H1 (cell line): ENCODE measurements around the gene SVEP1. TPM values are rescaled to one million over a fixed set of nuclear protein-coding genes. Genes with fewer than 3 reads are reported as not detected.

Source experiments
- CTCF ChIA-PET: fragments of 300-600 bp; sonication (Branson Sonifier 250); formaldehyde crosslinking; loops from one replicate; lab custom pipeline; 2021; ENCODE audit not compliant: partially characterized antibody; lab: Charles Lee
- POLR2A ChIA-PET: fragments of 300-600 bp; sonication (Branson Sonifier 250); formaldehyde crosslinking; loops from one replicate; lab custom pipeline; 2021; ENCODE audit warnings: inconsistent platforms; ENCODE audit not compliant: partially characterized antibody; lab: Charles Lee
- DNase-seq, 2 experiments: peaks; one replicate each; pipeline versions ENCODE4 v3.0.0 to v3.0.0-alpha.2; 2010 to 2022; ENCODE audit warnings: low spot score in 2 of 2, low read depth in 1 of 2, mixed read lengths in 1 of 2
- FAIRE-seq: peaks from 2 replicates; lab custom pipeline; 2011; peaks lifted over from hg19 to GRCh38; lab: Jason Lieb, UNC
- H2AFZ ChIP-seq: 2 replicates; pipeline ENCODE4 v1.8.1; 2012; ENCODE audit warnings: low read length, inconsistent platforms
- H2AK5ac ChIP-seq: 2 replicates; pipeline ENCODE4 v1.6.1; 2013; ENCODE audit warnings: low read depth, low read length
- H2BK120ac ChIP-seq: replicated peaks from 2 replicates; pipeline ENCODE3; 2013; ENCODE audit warnings: low read depth, low read length, inconsistent platforms
- H2BK12ac ChIP-seq: 2 replicates; pipeline ENCODE4 v1.6.1; 2013; ENCODE audit warnings: low read depth, low read length
- H2BK15ac ChIP-seq: 2 replicates; pipeline ENCODE4 v1.6.1; 2013; ENCODE audit warnings: low read length
- H2BK20ac ChIP-seq: 2 replicates; pipeline ENCODE4 v1.6.1; 2013; ENCODE audit warnings: low read length
- H2BK5ac ChIP-seq: 2 replicates; pipeline ENCODE4 v1.6.1; 2013; ENCODE audit warnings: low read depth, low read length
- H3K14ac ChIP-seq: 2 replicates; pipeline ENCODE4 v1.6.1; 2013; ENCODE audit warnings: inconsistent platforms; ENCODE audit not compliant: insufficient read length
- H3K18ac ChIP-seq: 2 replicates; pipeline ENCODE4 v1.6.1; 2013; ENCODE audit warnings: low read length; ENCODE audit errors: extremely low read depth
- H3K23ac ChIP-seq: 2 replicates; pipeline ENCODE4 v1.6.1; 2013; ENCODE audit warnings: inconsistent platforms; ENCODE audit not compliant: insufficient read length
- H3K23me2 ChIP-seq: 2 replicates; pipeline ENCODE4 v1.6.1; 2013; ENCODE audit warnings: low read depth, low read length
- H3K27ac ChIP-seq: 2 replicates; pipeline ENCODE4 v1.6.1; 2011; ENCODE audit warnings: low read depth, low read length, inconsistent platforms
- H3K27me3 ChIP-seq, 4 experiments: replicated peaks in 1 of 4; 1 replicate in 1 of 4; 2 replicates in 3 of 4; pipeline versions ENCODE4 v1.6.1 to v1.8.1; 2011 to 2013; ENCODE audit warnings: low read length in 3 of 4, mild to moderate bottlenecking in 3 of 4, inconsistent platforms in 2 of 4, mixed read lengths in 2 of 4, moderate library complexity in 1 of 4; ENCODE audit not compliant: control insufficient read depth in 3 of 4, insufficient read depth in 3 of 4; ENCODE audit errors: extremely low read depth in 1 of 4
- H3K36me3 ChIP-seq, 4 experiments: 2 replicates each; pipeline versions ENCODE4 v1.6.1 to v1.8.1; 2011 to 2013; ENCODE audit warnings: mild to moderate bottlenecking in 4 of 4, low read length in 3 of 4, moderate library complexity in 2 of 4, control low read depth in 1 of 4, inconsistent platforms in 1 of 4; ENCODE audit not compliant: insufficient read depth in 4 of 4, control insufficient read depth in 2 of 4
- H3K4ac ChIP-seq: replicated peaks from 2 replicates; pipeline ENCODE3; 2013; ENCODE audit warnings: low read length, low read depth, mixed read lengths, inconsistent platforms; ENCODE audit not compliant: insufficient read length
- H3K4me1 ChIP-seq, 4 experiments: replicated peaks in 1 of 4; 1 replicate in 1 of 4; 2 replicates in 3 of 4; pipeline versions ENCODE4 v1.6.1 to v1.8.1; 2011 to 2013; ENCODE audit warnings: low read length in 3 of 4, inconsistent platforms in 2 of 4, mixed read lengths in 1 of 4; ENCODE audit not compliant: insufficient read depth in 4 of 4, control insufficient read depth in 3 of 4
- H3K4me2 ChIP-seq, 2 experiments: 2 replicates each; pipeline versions ENCODE4 v1.6.1 to v1.8.1; 2011 to 2013; ENCODE audit warnings: low read depth in 2 of 2, low read length in 2 of 2, control low read depth in 1 of 2, inconsistent platforms in 1 of 2, mild to moderate bottlenecking in 1 of 2; ENCODE audit not compliant: insufficient read depth in 1 of 2
- H3K4me3 ChIP-seq, 4 experiments: fragments of 200-600, 300-600 bp in 1 of 4; sonication (generic), shearing (Covaris generic), sonication (Bioruptor Twin) in 1 of 4; 2 replicates each; pipeline versions ENCODE4 v1.5.1 to v1.8.1; 2011 to 2016; ENCODE audit warnings: low read length in 4 of 4, low read depth in 3 of 4, control low read depth in 2 of 4, inconsistent platforms in 2 of 4, mild to moderate bottlenecking in 2 of 4, mixed read lengths in 1 of 4, moderate library complexity in 1 of 4; ENCODE audit not compliant: insufficient read depth in 2 of 4; ENCODE audit errors: extremely low read depth in 1 of 4
- H3K56ac ChIP-seq: replicated peaks from 2 replicates; pipeline ENCODE3; 2013; ENCODE audit warnings: low read depth, mild to moderate bottlenecking, mixed read lengths, low read length, inconsistent platforms; ENCODE audit not compliant: insufficient read length
- H3K79me1 ChIP-seq: 2 replicates; pipeline ENCODE4 v1.6.1; 2013; ENCODE audit warnings: low read depth, low read length, control low read depth
- H3K79me2 ChIP-seq, 2 experiments: 2 replicates each; pipeline versions ENCODE4 v1.6.1 to v1.8.1; 2012 to 2013; ENCODE audit warnings: low read length in 2 of 2, mild to moderate bottlenecking in 2 of 2, inconsistent platforms in 1 of 2; ENCODE audit not compliant: insufficient read depth in 2 of 2, control insufficient read depth in 1 of 2
- H3K9ac ChIP-seq, 4 experiments: replicated peaks in 1 of 4; 1 replicate in 1 of 4; 2 replicates in 3 of 4; pipeline versions ENCODE4 v1.6.1 to v1.8.1; 2011 to 2013; ENCODE audit warnings: low read depth in 3 of 4, low read length in 3 of 4, control low read depth in 2 of 4, mild to moderate bottlenecking in 2 of 4, moderate library complexity in 2 of 4, inconsistent platforms in 1 of 4; ENCODE audit errors: extremely low read depth in 1 of 4
- H3K9me3 ChIP-seq, 2 experiments: 2 replicates each; pipeline versions ENCODE4 v1.6.1 to v1.8.1; 2012 to 2013; ENCODE audit warnings: mild to moderate bottlenecking in 2 of 2, moderate library complexity in 2 of 2, control low read depth in 1 of 2, inconsistent platforms in 1 of 2, low read depth in 1 of 2, low read length in 1 of 2, mixed read lengths in 1 of 2; ENCODE audit not compliant: insufficient read depth in 2 of 2
- H4K20me1 ChIP-seq, 2 experiments: replicated peaks in 1 of 2; 2 replicates each; pipeline versions ENCODE3 to v1.8.1; 2011 to 2013; ENCODE audit warnings: inconsistent platforms in 2 of 2, low read length in 2 of 2, mild to moderate bottlenecking in 1 of 2; ENCODE audit not compliant: insufficient read depth in 2 of 2, control insufficient read depth in 1 of 2
- H4K5ac ChIP-seq: 2 replicates; pipeline ENCODE4 v1.6.1; 2013; ENCODE audit warnings: low read length, low read depth, mixed read lengths, inconsistent platforms; ENCODE audit not compliant: insufficient read length
- H4K8ac ChIP-seq: 2 replicates; pipeline ENCODE4 v1.8.0; 2013; ENCODE audit warnings: mild to moderate bottlenecking, moderate library complexity, low read length, inconsistent platforms; ENCODE audit not compliant: insufficient read depth; ENCODE audit errors: extremely low read depth
- H4K91ac ChIP-seq: replicated peaks from 2 replicates; pipeline ENCODE3; 2013; ENCODE audit warnings: low read length, mixed read lengths, inconsistent platforms; ENCODE audit not compliant: insufficient read length
- ATF2 ChIP-seq: IDR thresholded peaks from 2 replicates; pipeline ENCODE4 v1.6.1; 2012; ENCODE audit warnings: low read length, inconsistent platforms
- CTBP2 ChIP-seq: IDR thresholded peaks from 2 replicates; pipeline ENCODE4 v1.7.0; 2011; ENCODE audit warnings: borderline replicate concordance, mild to moderate bottlenecking, moderate library complexity, mixed read lengths, low read length; ENCODE audit not compliant: insufficient read depth, insufficient read length
- JUN ChIP-seq: IDR thresholded peaks from 2 replicates; pipeline ENCODE4 v1.6.1; 2011; ENCODE audit warnings: low read depth, mild to moderate bottlenecking, improper control_type of control experiment, low read length
- MAFK ChIP-seq: IDR thresholded peaks from 2 replicates; pipeline ENCODE4 v1.6.1; 2012; ENCODE audit warnings: low read depth, mild to moderate bottlenecking, improper control_type of control experiment, low read length
- NANOG ChIP-seq: IDR thresholded peaks from 2 replicates; pipeline ENCODE4 v1.6.1; 2011; ENCODE audit warnings: low read length, low read depth, mild to moderate bottlenecking, inconsistent platforms; ENCODE audit not compliant: insufficient read depth, poor library complexity, severe bottlenecking
- POLR2AphosphoS5 ChIP-seq: IDR thresholded peaks from 2 replicates; pipeline ENCODE4 v1.6.1; 2011; ENCODE audit warnings: low read depth, low read length
- POU5F1 ChIP-seq: IDR thresholded peaks from 2 replicates; pipeline ENCODE4 v1.6.1; 2011; ENCODE audit warnings: low read depth, mild to moderate bottlenecking, low read length, moderate library complexity
- RBBP5 ChIP-seq: IDR thresholded peaks from 2 replicates; pipeline ENCODE4 v1.7.1; 2012; ENCODE audit warnings: low read depth, mild to moderate bottlenecking, inconsistent platforms, low read length, moderate library complexity, borderline replicate concordance
- RXRA ChIP-seq: IDR thresholded peaks from 2 replicates; pipeline ENCODE4 v1.6.1; 2011; ENCODE audit warnings: low read depth, mild to moderate bottlenecking, low read length, moderate library complexity; ENCODE audit not compliant: insufficient read depth
- TBP ChIP-seq: IDR thresholded peaks from 2 replicates; pipeline ENCODE4 v1.6.1; 2011; ENCODE audit warnings: low read depth, low read length, improper control_type of control experiment
- YY1 ChIP-seq: IDR thresholded peaks from 2 replicates; pipeline ENCODE4 v1.6.1; 2011; ENCODE audit warnings: low read depth, mild to moderate bottlenecking, low read length
- ZNF274 ChIP-seq: IDR thresholded peaks from 2 replicates; pipeline ENCODE4 v1.7.0; 2012; ENCODE audit warnings: low read length, borderline replicate concordance; ENCODE audit errors: extremely low read depth
- WGBS, 2 experiments: shearing (Covaris generic) in 1 of 2; methylation state at CpG; one replicate each; pipeline versions ENCODE4 v1.1.6 to v1.1.7; 2013 to 2015; ENCODE audit warnings: low lambda C conversion rate in 2 of 2, mixed read lengths in 2 of 2, inconsistent platforms in 1 of 2, low coverage in 1 of 2, missing lambda C conversion rate in 1 of 2; ENCODE audit not compliant: insufficient replicate concordance in 2 of 2, insufficient coverage in 1 of 2, insufficient read length in 1 of 2; ENCODE audit errors: extremely low coverage in 1 of 2, missing lambda C conversion rate in 1 of 2; 5-methylcytosine and 5-hydroxymethylcytosine counted together
- polyA plus RNA-seq, 7 experiments: library from polyadenylated mRNA; depleted of rRNA in 3 of 7; stranded (reverse) in 5 of 7; unstranded in 2 of 7; fragments of >200 nt in 5 of 7; fragments of 200-250 nt in 2 of 7; gene quantifications; 1 replicate in 5 of 7; 2 replicates in 1 of 7; 4 replicates in 1 of 7; pipeline versions ENCODE4 v1.2.1 to v1.2.3, GENCODE V29; 2011 to 2013; ENCODE audit warnings: missing spikeins in 2 of 7, mixed read lengths in 2 of 7
- total RNA-seq: library from RNA; stranded (reverse); fragmentation: NEBNext Ultra II Directional; extraction: Animal tissue kit (Norgen Biotek cat#: 25700); gene quantifications from 2 replicates; pipeline ENCODE4 v1.2.1, GENCODE V29; 2021

Gene SVEP1
- total and polyA plus RNA-seq, 2 of the 8 experiments (the other 6 are each of a cell fraction or from before 2014, with no cell fraction given), result 0.11 to 0.37 TPM

- 51% methylated on average over 3 of the region's 3 CpGs; no CpG with 5 or more reads in 1 of the 2 experiments for WGBS, 2 experiments
- ChIA-PET POLR2A (no interaction called here), CTCF (interaction anchor here (0.6 kb wide), 1 partner anchor 979 kb away, joined by 3 read pairs; no protein-coding TSS in a partner anchor)
- DNase-seq, result no peak
- no peaks in the 10 kb centered on the region for H3K79me2 ChIP-seq
- no peak overlapping the region for H3K14ac ChIP-seq
- H3K4me1 ChIP-seq, result no peaks in the 10 kb centered on the region
- no peak overlapping the region for H3K27ac ChIP-seq
- H2BK20ac ChIP-seq, result no peak overlapping the region
- H3K56ac ChIP-seq, result no peak overlapping the region
- H2AK5ac ChIP-seq, result no peak overlapping the region
- no peak overlapping the region for H3K4ac ChIP-seq
- H3K79me1 ChIP-seq, result no peaks in the 10 kb centered on the region
- no peak overlapping the region for H3K9ac ChIP-seq
- H2BK5ac ChIP-seq, result no peak overlapping the region
- H3K9me3 ChIP-seq, result no peaks in the 10 kb centered on the region
- H2BK12ac ChIP-seq, result no peak overlapping the region
- H3K18ac ChIP-seq, result no peak overlapping the region
- no peak overlapping the region for H3K4me3 ChIP-seq
- H2AFZ ChIP-seq, result no peak overlapping the region
- no peaks in the 10 kb centered on the region for H3K36me3 ChIP-seq
- no peaks in the 10 kb centered on the region for H3K27me3 ChIP-seq
- H3K23ac ChIP-seq, result no peak overlapping the region
- H4K91ac ChIP-seq, result no peak overlapping the region
- H2BK15ac ChIP-seq, result no peak overlapping the region
- no peaks in the 10 kb centered on the region for H3K23me2 ChIP-seq
- H4K5ac ChIP-seq, result no peak overlapping the region
- H3K4me2 ChIP-seq, result no peak overlapping the region
- no peaks in the 10 kb centered on the region for H4K20me1 ChIP-seq
- no peak for FAIRE-seq
- H4K8ac ChIP-seq, result no peak overlapping the region
- H2BK120ac ChIP-seq, result no peak overlapping the region
- TF ChIP-seq RXRA (no peak), RBBP5 (no peak), POLR2AphosphoS5 (no peak), MAFK (no peak), JUN (no peak), NANOG (no peak), POU5F1 (no peak), CTBP2 (no peak), TBP (no peak), ATF2 (no peak), YY1 (no peak), ZNF274 (no peak)
These were observed 233.2 kb downstream of the SVEP1 start for GRCh38 chr9:110346325-110346724.
